Measurements from ENCODE around the gene ITGA6.

Gene ITGA6

DNA sequence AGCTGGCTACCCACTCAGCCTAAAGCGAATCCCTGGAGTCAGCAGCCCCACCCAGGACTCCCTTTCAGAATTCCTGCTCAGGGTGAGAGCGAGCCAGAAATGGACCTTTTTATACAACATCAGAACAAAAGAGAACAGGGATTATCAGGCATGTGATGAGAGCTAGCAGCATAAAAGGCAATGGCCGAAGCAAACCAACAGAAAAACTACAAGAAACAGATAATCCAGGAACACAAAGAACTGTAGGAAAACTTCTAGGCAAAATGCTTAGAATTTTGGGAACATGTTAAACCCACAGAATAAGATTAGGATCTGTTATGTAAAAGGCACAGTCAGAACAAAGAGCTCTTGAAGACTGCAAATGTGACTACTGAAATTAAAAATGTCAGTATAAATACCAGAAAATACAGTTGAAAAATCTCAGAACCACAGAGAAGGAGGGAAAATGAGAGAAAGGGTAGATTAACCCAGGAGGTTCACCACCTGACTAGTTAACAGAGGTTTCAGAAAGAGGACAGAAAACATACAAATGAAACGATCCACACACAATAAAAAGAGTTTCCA, 31.3 kb downstream of the ITGA6 start:
- intact Hi-C loops (cut with DNase I) = no loop called here
- DNase-seq = no peak

DNA sequence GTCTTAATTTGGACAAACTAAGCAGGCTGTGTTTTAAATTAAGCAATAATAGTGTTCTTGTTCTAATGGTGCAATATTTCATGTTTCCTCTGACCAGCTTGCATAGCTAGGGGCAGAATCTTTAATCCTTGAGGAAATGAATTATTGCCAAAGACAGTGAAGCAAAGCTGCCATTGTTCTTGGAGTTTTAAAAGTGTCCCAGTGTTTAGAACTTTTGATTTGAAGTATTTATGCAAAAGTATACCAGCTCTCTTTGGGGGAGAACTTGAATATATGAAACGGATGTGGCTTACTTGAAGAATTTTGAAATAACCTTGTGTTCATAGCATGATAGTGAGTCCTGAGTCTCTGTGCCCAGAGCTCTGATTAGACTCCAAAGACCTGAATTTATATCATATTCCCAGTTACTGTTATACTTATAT, 33.4 kb downstream of the ITGA6 start:
- intact Hi-C loops (cut with DNase I) = no loop called here
- no peak for DNase-seq

DNA sequence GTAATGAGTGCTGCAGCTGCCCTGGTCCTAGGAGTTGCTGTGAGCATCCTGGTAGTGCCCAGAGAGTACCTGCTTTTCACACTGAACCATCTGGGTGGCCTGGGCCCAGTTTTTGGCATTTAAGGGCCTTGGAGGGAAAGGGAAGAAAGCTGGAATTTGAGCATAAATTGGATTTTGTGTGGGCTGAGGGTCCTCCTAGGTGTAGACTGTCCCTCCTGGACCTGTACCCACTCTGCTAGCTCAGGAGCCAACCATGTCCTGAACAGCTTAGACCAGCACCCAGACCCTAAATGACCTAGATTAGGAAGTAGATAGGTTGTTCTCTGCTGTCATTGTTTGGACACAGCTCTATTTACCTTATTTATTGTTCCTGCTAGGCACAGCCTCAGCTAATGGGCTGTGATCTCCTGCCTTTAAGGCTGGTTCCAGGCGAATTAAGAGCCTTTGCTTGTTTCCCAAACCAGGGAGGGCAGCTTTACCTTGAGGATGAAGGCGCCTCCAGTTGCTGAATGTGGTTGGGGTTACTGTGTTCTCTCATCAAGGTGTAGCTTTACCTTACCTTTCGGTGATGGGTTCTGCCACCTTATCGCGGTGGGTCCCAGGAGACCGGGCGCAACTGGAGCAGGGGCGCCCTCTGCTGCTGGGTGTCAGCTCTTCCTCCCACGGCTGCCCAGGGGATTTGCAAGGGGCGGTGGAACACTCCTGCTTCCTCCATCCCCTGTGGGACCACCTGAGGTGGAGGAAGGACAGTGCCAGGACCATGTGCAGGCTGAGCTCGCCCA, 34.4 kb downstream of the ITGA6 start:
- DNase-seq = peak in 41 of 42 donors; percentile 14 to 85 (median 59)
- intact Hi-C loops (cut with DNase I) = no loop called here

DNA sequence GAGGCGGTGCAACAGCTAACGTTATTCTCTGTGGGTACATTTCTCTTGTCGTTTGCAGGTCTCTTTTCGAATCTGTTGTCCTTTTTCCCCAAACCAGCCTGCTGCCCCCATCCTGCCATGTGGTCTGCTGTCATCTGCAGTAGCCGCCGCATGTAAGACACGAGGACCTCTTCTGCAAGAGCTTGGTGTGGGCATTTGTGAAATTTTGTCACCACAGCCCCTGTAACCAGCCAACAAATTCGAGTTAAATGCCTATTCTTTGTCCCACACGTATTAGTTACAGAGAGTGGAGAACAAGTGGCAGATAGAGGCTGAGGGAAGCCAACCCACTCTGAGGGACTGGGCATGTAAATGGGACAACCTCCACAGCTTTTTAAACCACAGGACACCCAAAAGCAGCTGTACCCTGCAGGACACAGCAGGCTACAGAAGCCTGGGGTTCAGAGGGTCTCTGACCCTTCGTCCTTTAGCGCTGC, 35.0 kb downstream of the ITGA6 start:
- DNase-seq = no peak
- intact Hi-C loops (cut with DNase I) = no loop called here

DNA sequence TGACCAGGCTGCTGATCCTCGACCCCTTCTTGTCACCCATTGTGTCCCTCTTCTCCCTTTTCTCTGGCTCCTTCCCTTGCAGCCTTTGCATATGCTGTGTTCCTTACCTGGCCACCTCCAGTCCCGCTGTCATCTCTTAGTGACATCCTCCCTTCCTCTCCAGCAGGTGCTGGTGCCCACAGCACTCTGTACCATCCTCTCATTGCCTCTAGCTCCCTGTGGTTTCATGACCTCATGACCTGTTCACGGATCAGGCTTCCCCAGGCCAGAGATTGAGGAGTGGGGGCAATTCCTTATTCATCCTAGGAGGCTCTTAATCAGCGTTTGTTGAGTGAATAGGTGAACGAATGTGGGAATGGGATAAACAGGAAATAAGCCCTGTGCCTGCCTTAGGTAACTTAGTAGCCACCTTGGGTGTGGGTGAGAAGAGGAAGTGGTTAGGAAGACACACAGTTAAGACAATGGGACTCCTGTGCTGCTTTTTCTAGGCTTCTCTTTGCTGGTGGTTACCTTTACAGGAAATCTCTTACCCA, 35.5 kb downstream of the ITGA6 start:
- intact Hi-C loops (cut with DNase I) = no loop called here
- no peak for DNase-seq

DNA sequence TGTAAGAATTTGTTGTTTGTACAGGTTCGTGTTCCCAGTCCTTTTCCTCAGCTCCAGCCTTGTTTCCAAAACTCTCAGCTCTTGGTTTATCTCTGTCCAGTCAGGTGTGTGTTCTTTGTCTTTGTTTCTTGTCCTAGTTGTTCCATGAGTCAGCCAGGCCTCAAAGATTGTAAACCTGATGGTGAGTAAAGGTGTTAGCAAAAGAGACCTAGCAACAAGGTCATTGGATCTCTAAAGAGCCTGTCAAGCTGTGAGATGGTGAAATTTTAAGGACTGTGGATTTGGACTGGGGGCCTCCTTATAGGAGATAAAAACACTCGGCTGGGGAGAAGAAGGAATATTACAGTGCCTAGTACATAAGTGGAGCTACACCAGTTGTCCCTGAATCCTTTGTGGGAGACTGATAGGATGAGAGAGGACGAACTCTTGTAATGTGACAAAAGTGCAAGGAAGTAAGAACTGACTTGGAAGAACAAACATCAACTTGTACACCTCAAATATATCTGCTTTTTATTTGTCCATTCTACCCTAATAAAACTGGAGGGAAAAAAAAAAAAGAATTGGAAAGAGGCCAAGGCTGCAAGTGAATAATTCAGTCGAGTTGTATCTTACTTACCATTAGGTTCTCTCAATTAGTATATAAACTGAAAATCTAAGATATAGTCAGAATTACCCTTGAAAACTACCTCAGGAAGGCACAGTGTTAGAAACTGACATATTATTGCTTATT, 37.2 kb downstream of the ITGA6 start:
- intact Hi-C loops (cut with DNase I) = loop anchor here (2.0 kb wide), 1 partner anchor 292 kb away; no protein-coding TSS in a partner anchor

DNA sequence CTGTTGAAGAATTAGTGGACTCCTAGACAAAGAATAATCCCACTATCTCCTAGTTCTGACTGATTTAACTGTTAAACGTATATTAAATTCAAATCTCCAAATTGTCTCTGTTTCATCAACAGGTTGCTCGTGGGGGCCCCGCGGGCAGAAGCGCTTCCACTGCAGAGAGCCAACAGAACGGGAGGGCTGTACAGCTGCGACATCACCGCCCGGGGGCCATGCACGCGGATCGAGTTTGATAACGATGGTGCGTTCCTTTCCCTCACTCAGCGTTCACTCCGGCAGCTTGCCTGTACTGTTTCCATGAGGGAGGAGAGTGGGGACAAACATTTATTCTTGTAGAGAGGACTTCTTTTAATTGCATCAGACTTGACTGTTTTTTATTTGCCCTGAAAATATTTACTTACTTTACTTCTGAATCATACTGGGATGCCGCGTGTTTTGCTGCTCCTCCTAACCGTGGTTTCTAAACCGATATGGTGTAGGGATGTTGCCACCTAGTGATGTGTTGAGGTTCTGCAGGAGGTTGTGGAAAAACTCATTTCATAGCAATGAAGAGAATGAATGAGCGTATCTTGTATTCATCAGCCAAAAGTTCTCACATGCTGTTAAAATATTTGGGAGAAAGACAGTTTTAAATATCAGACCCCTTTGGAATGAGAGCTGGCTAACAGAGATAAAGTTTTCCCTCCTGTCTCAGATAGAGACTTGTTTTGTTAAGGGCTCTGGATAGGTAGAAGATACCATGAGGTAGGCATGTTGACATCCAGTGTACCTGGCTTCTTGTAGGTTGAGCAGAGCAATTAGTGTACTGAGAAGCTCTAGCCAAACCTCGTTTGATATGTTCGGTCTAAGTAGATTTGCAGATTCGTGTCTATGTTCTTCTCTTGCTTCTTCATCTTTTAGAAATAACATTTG, 38.3 kb downstream of the ITGA6 start:
- intact Hi-C loops (cut with DNase I) = loop anchor here (2.0 kb wide), 1 partner anchor 293 kb away; no protein-coding TSS in a partner anchor

More for the DNA sequence above, 37.2 kb downstream of the ITGA6 start:
- DNase-seq = no peak

DNA sequence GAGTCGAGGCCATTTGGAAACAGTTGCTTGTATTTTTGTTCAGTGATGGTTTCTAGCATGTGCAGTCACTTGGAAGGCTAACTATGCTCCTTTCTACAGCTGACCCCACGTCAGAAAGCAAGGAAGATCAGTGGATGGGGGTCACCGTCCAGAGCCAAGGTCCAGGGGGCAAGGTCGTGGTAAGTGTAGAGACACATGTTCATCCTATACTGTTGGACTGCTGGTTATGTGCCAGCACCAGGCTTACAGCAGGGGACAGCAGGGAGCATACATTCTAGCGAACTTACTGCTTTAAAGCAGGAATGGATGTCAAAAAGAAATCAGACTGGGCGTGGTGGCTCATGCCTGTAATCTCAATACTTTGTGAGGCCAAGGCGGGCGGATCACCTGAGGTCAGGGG, 40.0 kb downstream of the ITGA6 start:
- no peak for DNase-seq
- intact Hi-C loops (cut with DNase I) = no loop called here

More for the DNA sequence above, 38.3 kb downstream of the ITGA6 start:
- DNase-seq = peak; percentile 38 to 91 (median 74)

DNA sequence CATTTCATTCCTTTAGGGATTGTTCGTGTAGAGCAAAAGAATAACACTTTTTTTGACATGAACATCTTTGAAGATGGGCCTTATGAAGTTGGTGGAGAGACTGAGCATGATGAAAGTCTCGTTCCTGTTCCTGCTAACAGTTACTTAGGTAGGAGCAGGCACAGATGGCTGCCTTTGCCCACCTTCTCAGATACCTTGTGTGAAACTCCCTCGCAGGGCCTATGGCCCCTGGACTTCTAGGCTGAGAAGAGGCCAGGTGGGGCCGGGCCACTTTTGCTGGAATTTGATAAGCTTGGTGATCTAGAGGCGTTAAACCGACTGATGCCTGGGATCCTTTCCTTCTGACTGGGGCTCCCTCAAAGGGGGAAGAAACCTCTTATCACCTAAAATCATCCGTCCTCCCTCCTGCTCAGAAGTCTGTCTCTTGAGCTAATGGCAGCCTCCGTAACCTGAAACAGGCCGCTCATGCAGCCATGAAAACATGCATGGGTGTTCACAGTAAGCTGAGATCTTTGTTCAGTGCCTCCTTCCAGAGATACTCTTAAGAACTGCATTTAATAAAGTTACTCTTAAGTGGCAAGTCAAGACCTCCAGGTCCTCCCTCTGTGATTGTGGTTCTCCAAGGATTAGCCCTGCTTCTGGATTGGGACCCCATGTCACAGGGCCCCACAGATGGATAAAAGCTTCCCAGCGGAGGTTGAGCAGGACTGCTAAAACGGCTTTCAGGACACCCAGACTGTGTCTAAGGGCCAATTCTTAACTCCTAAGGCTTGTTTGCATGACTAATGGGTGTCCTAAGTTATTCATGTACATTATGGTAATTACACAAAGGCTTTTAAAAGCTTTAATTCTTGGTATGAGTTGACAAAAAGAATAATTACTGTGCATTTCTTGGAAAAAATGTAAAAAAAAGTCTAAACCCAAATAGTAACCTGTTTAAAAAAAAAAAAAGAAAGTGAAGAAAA, 43.9 kb downstream of the ITGA6 start:
- intact Hi-C loops (cut with DNase I) = no loop called here
- no peak for DNase-seq

DNA sequence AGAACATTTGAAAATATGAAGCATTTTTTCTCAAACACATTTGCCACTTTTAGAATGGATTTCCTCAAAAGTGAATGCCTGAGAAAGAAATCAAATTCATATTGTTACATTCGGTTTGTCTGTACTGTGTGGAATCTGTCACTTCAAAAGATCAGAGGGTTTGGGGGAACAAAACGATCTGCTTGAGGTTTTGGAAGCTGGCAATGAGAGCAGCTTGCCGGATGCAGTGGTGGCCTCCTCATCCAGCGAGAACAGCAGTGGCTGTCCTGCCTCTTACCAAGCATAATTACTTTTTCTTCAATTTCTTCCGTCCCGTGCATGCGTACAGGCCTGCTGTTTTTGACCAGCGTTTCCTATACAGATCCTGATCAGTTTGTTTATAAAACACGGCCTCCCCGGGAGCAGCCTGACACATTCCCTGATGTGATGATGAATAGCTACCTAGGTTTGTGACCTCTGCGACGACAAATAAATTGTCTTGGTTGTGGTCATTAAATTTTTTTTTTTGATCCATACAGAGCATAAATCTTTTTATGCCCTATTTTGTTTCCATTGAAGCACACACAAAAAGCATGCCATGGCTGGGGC, 45.2 kb downstream of the ITGA6 start:
- DNase-seq = no peak
- intact Hi-C loops (cut with DNase I) = no loop called here

DNA sequence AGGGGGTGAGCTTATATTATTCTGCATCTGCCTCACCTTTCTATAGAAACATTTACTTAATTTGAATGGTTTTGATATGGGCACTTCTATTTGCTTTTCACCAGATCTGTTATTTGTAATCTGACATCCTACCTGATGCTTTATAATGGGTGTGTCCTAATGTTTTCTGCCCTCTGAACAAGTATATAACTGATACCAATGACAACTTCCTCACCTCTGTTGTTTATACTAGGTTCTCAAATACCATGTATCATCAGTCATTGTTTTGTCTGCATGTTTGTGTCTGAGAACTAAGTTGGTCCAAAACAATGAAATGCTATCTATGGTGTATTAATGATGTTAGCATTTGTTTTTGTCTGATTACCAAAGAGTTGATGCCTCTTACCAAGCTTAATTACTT, 45.8 kb downstream of the ITGA6 start:
- DNase-seq = no peak
- intact Hi-C loops (cut with DNase I) = no loop called here

DNA sequence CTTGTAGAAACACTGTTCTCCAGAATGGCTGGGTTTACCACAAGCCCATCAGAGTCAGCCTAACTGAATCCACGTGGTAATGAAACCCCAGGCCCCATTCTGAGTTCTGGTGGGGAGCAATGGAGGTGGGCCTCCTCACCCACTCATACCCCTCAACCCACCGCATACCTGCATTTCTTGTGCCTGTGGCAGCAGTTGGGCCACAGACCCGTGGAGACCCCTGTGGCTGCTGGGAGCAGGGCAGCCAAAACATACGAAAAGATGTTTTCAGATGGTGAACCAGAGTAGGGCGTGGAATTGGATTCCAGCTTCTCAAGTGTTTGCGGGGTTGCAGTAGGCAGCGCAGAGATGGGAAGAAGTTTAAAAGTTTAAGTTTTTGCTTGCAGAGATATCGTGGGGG, 51.0 kb downstream of the ITGA6 start:
- peak in 1 of 42 donors; percentile 24 for DNase-seq
- intact Hi-C loops (cut with DNase I) = no loop called here

DNA sequence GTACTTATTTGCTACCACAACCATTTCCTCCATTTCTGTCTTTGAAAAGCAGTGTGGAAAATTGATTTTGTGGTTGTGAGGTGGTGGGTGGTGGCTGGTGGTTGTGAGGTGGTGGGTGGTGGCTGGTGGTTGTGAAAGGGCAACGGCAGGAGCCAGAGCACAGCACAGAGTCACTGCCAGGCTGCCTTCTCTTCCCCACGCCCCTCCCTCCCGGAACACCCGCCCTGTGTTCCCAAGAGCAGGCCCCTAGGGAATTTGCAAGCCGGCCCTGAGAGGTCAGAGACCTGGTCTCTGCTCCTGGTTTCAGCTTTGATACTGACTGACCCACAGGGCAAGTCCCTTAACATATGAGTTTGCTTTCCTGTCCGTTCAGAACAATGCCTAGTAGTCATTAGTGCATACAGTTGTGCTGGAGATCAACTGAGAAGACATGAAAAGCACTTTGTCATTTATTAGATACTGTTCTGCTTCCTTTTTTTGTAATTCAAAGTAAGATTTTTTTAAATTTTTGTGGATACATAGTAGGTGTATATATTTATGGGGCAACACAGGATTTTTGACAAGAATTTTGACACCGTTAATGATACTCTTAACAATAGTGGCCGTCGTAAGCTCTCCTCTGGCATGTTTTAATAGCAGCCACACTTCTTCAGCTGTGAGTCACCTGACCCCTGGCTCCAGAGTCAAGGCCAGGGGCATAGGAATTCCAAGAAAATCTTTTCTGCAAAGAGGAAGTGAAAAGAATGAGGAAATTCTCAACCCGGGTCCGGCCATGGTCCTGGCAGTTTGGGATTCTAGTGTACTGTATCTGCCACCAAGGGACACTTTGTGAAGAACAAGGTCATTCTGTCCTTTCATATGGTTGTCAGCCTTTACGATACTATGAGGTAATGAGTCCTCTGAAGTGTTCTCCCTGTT, 53.2 kb downstream of the ITGA6 start:
- DNase-seq = no peak
- intact Hi-C loops (cut with DNase I) = no loop called here

DNA sequence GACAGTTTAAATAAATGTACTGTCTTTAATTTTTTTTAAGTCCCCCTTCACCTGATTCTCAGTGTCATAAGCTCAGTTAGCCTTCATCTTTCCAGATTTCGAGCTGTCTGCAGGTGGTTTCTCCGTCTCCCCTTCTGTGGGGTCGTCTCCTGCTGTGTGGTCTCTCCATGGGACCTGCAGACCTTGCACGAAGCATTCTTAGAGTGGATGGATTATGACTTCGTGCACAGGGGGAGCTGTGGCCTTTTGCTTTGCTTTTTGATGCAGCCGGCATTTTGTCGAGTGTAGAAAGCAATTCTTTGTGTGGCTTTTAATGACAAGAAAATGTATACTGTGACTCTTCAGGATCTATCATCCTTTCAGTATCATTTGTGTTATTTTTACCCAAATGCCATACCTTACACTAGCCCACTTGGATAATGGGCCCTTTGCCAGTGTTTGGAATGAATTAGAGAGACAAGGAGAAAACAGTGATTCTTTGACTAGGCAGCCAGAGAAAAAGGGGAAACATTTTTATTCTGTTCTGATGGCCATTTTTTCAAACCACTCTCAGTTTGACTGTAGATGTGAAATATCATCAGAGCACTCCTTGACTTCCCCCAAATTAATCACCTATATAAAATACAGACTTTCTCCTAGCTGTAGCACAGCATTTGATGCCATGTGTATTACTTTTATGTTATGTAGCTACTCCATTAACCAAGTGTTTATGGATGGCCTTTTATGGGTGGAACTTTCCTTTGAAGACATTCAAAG, 54.3 kb downstream of the ITGA6 start:
- intact Hi-C loops (cut with DNase I) = no loop called here

DNA sequence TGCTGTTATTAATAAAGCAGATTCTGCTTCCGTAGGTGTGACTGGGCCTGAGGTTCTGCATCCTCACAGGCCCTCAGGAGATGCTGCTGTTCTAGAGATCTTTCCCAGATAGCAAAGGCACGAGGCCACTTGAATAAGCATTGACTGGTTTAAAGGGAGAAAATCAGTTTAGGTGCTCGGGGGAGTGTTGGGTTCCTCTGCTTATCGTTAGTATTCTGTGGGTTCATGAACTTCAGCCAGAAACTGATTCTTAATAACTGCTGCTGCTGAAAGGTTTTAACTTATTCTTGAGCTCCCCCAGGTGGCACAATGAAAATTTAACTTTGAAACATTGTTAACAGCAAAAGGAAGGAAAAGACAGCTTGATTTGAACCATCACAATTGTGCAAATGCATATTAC, 56.9 kb downstream of the ITGA6 start:
- peak in 6 of 42 donors; percentile 11 to 49 (median 18) for DNase-seq
- intact Hi-C loops (cut with DNase I) = no loop called here

More for the DNA sequence above, 54.3 kb downstream of the ITGA6 start:
- DNase-seq = no peak
